GM23248 (cell line): ENCODE results near the gene MRO.
"Not testable (repeated sequence)": the region's sequence is repeated elsewhere in the genome, so short reads cannot be mapped to it uniquely, and the experiment has no call there.

Experiments
- EZH2 ChIP-seq: fragments of 200-600 bp; sonication (generic); IDR thresholded peaks from 2 replicates; pipeline ENCODE4 v1.6.1; 2018; ENCODE audit warnings: antibody characterized with exemption, mild to moderate bottlenecking; ENCODE audit not compliant: insufficient read depth, poor library complexity, severe bottlenecking
- EZH2phosphoT487 ChIP-seq: fragments of 200-600 bp; sonication (generic); IDR thresholded peaks from 2 replicates; pipeline ENCODE4 v1.6.1; 2018; ENCODE audit warnings: antibody characterized with exemption, moderate library complexity, mild to moderate bottlenecking, low read depth; ENCODE audit not compliant: insufficient read depth

DNA sequence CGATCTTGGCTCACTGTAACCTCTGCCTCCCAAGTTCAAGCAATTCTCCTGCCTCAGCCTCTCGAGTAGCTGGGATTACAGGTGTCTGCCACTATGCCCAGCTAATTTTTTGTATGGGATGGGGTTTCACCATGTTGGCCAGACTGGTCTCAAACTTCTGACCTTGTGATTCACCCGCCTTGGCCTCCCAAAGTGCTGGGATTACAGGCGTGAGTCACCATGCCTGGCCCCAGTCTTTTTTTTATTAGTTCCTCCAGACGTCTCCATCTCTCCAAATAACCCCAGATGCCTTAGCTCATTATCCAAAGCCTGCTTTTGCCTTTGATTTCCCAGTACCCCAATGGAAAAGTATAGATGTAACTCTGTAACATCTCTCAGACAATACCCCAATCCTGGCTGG lies 37.4 kb upstream of the MRO start:
- TF ChIP-seq EZH2, EZH2phosphoT487: not testable (repeated sequence)
